Measurements from ENCODE around the gene SLC1A1.

GRCh38 chr9:4503103-4503502, 12.8 kb downstream of the SLC1A1 start:
- no peak for TF ChIP-seq POLR2A (IDR thresholded peaks at IDR 0.05)
- TF ChIP-seq CTCF (IDR thresholded peaks at IDR 0.05): no peak
